ENCODE data around the gene ASB7.
A peak's percentile ranks its signal among the peaks of the same experiment; 100 is the strongest.

Gene ASB7

GRCh38 chr15:100680726-100681125, 78.3 kb downstream of the ASB7 start:
- Histone ChIP-seq H3K9me3 (replicated peaks in 1 of 2; ENCODE audit: control insufficient read depth in 2 of 2, insufficient read depth in 1 of 2, low read depth in 1 of 2, low read length in 2 of 2) (peaks cover 0 to 8% of the 10 kb centered on the region in 2 donors), H2BK5ac (ENCODE audit: low read length) (no peak overlapping the region), H2BK12ac (ENCODE audit: low read length) (no peak overlapping the region), H3K4me2 (ENCODE audit: insufficient read depth, low read length, poor library complexity, severe bottlenecking) (no peak overlapping the region), H2AK5ac (ENCODE audit: low read depth, low read length) (no peak overlapping the region), H3K36me3 (replicated peaks in 1 of 2; ENCODE audit: control insufficient read depth in 2 of 2, insufficient read depth in 2 of 2, low read length in 2 of 2) (no peaks in the 10 kb centered on the region), H4K8ac (ENCODE audit: low read depth, low read length) (no peak overlapping the region), H3K27ac (replicated peaks; ENCODE audit: low read length) (no peak overlapping the region), H4K91ac (ENCODE audit: low read depth, low read length, poor library complexity) (no peak overlapping the region), H3K9ac (ENCODE audit: low read depth, low read length, poor library complexity) (no peak overlapping the region), H3K27me3 (ENCODE audit: control insufficient read depth in 3 of 3, insufficient read depth in 3 of 3, low read depth in 1 of 3, low read length in 3 of 3) (no peaks in the 10 kb centered on the region), H3K79me1 (ENCODE audit: low read depth, low read length) (no peaks in the 10 kb centered on the region), H3K18ac (ENCODE audit: low read length) (no peak overlapping the region), H2BK120ac (ENCODE audit: low read depth, low read length) (no peak overlapping the region), H3K4ac (ENCODE audit: low read length) (no peak overlapping the region), H3K4me1 (ENCODE audit: control insufficient read depth in 2 of 2, insufficient read depth in 1 of 2, low read depth in 1 of 2, low read length in 2 of 2) (no peaks in the 10 kb centered on the region), H2BK15ac (ENCODE audit: low read length) (no peak overlapping the region), H3K4me3 (ENCODE audit: low read length in 2 of 2) (no peak overlapping the region), H2AFZ (ENCODE audit: low read length) (no peak overlapping the region), H3K14ac (ENCODE audit: low read length) (no peak overlapping the region), H3K23ac (ENCODE audit: low read depth, low read length, poor library complexity) (no peak overlapping the region)
- DNase-seq (ENCODE audit: low spot score) = no peak
- no CpG with 5 or more reads among the region's 6 CpGs for WGBS, 2 donors (ENCODE audit: extremely low coverage in 2 of 2, insufficient read length in 2 of 2, insufficient replicate concordance in 1 of 2)

GRCh38 chr15:100681335-100681746, 79.0 kb downstream of the ASB7 start:
- Histone ChIP-seq H3K27ac (replicated peaks; ENCODE audit: low read length) (no peak overlapping the region), H3K4ac (ENCODE audit: low read length) (no peak overlapping the region), H4K91ac (ENCODE audit: low read depth, low read length, poor library complexity) (no peak overlapping the region), H3K9me3 (replicated peaks in 1 of 2; ENCODE audit: control insufficient read depth in 2 of 2, insufficient read depth in 1 of 2, low read depth in 1 of 2, low read length in 2 of 2) (peaks cover 0 to 10% of the 10 kb centered on the region in 2 donors), H3K18ac (ENCODE audit: low read length) (no peak overlapping the region), H2BK12ac (ENCODE audit: low read length) (no peak overlapping the region), H2AK5ac (ENCODE audit: low read depth, low read length) (no peak overlapping the region), H2BK5ac (ENCODE audit: low read length) (no peak overlapping the region), H3K4me2 (ENCODE audit: insufficient read depth, low read length, poor library complexity, severe bottlenecking) (no peak overlapping the region), H3K14ac (ENCODE audit: low read length) (no peak overlapping the region), H3K23ac (ENCODE audit: low read depth, low read length, poor library complexity) (no peak overlapping the region), H3K9ac (ENCODE audit: low read depth, low read length, poor library complexity) (no peak overlapping the region), H3K4me3 (ENCODE audit: low read length in 2 of 2) (no peak overlapping the region), H3K36me3 (replicated peaks in 1 of 2; ENCODE audit: control insufficient read depth in 2 of 2, insufficient read depth in 2 of 2, low read length in 2 of 2) (no peaks in the 10 kb centered on the region), H2BK15ac (ENCODE audit: low read length) (no peak overlapping the region), H3K27me3 (ENCODE audit: control insufficient read depth in 3 of 3, insufficient read depth in 3 of 3, low read depth in 1 of 3, low read length in 3 of 3) (no peaks in the 10 kb centered on the region), H2BK120ac (ENCODE audit: low read depth, low read length) (no peak overlapping the region), H3K4me1 (ENCODE audit: control insufficient read depth in 2 of 2, insufficient read depth in 1 of 2, low read depth in 1 of 2, low read length in 2 of 2) (no peaks in the 10 kb centered on the region), H2AFZ (ENCODE audit: low read length) (no peak overlapping the region), H3K79me1 (ENCODE audit: low read depth, low read length) (no peaks in the 10 kb centered on the region), H4K8ac (ENCODE audit: low read depth, low read length) (no peak overlapping the region)
- WGBS, 2 donors (ENCODE audit: extremely low coverage in 2 of 2, insufficient read length in 2 of 2, insufficient replicate concordance in 1 of 2) = no CpG with 5 or more reads among the region's 3 CpGs
- DNase-seq (ENCODE audit: low spot score) = no peak

GRCh38 chr15:100682468-100682867, 80.1 kb downstream of the ASB7 start:
- H3K36me3 ChIP-seq (replicated peaks in 1 of 2; ENCODE audit: control insufficient read depth in 2 of 2, insufficient read depth in 2 of 2, low read length in 2 of 2) = no peaks in the 10 kb centered on the region
- H3K23ac ChIP-seq (ENCODE audit: low read depth, low read length, poor library complexity) = no peak overlapping the region
- H2AFZ ChIP-seq (ENCODE audit: low read length) = no peak overlapping the region
- no CpG with 5 or more reads among the region's 4 CpGs for WGBS, 2 donors (ENCODE audit: extremely low coverage in 2 of 2, insufficient read length in 2 of 2, insufficient replicate concordance in 1 of 2)
- H2AK5ac ChIP-seq (ENCODE audit: low read depth, low read length) = no peak overlapping the region
- H3K18ac ChIP-seq (ENCODE audit: low read length) = no peak overlapping the region
- H2BK15ac ChIP-seq (ENCODE audit: low read length) = no peak overlapping the region
- no peak overlapping the region for H4K91ac ChIP-seq (ENCODE audit: low read depth, low read length, poor library complexity)
- no peak overlapping the region for H3K4me3 ChIP-seq (ENCODE audit: low read length in 2 of 2)
- no peaks in the 10 kb centered on the region for H3K79me1 ChIP-seq (ENCODE audit: low read depth, low read length)
- H3K4me2 ChIP-seq (ENCODE audit: insufficient read depth, low read length, poor library complexity, severe bottlenecking) = no peak overlapping the region
- no peak overlapping the region for H3K14ac ChIP-seq (ENCODE audit: low read length)
- H3K9me3 ChIP-seq (replicated peaks in 1 of 2; ENCODE audit: control insufficient read depth in 2 of 2, insufficient read depth in 1 of 2, low read depth in 1 of 2, low read length in 2 of 2) = peaks cover 0 to 10% of the 10 kb centered on the region in 2 donors
- no peak overlapping the region for H2BK5ac ChIP-seq (ENCODE audit: low read length)
- H3K27me3 ChIP-seq (ENCODE audit: control insufficient read depth in 3 of 3, insufficient read depth in 3 of 3, low read depth in 1 of 3, low read length in 3 of 3) = no peaks in the 10 kb centered on the region
- no peak overlapping the region for H3K4ac ChIP-seq (ENCODE audit: low read length)
- no peaks in the 10 kb centered on the region for H3K4me1 ChIP-seq (ENCODE audit: control insufficient read depth in 2 of 2, insufficient read depth in 1 of 2, low read depth in 1 of 2, low read length in 2 of 2)
- H2BK120ac ChIP-seq (ENCODE audit: low read depth, low read length) = no peak overlapping the region
- DNase-seq (ENCODE audit: low spot score) = no peak
- H2BK12ac ChIP-seq (ENCODE audit: low read length) = no peak overlapping the region
- no peak overlapping the region for H4K8ac ChIP-seq (ENCODE audit: low read depth, low read length)
- H3K27ac ChIP-seq (replicated peaks; ENCODE audit: low read length) = no peak overlapping the region
- H3K9ac ChIP-seq (ENCODE audit: low read depth, low read length, poor library complexity) = no peak overlapping the region

- Histone ChIP-seq H4K91ac (ENCODE audit: low read depth, low read length, poor library complexity) (no peak overlapping the region), H3K14ac (ENCODE audit: low read length) (no peak overlapping the region), H2BK12ac (ENCODE audit: low read length) (no peak overlapping the region), H3K27ac (replicated peaks; ENCODE audit: low read length) (no peak overlapping the region), H3K9ac (ENCODE audit: low read depth, low read length, poor library complexity) (no peak overlapping the region), H3K23ac (ENCODE audit: low read depth, low read length, poor library complexity) (no peak overlapping the region), H3K4me2 (ENCODE audit: insufficient read depth, low read length, poor library complexity, severe bottlenecking) (no peak overlapping the region), H3K79me1 (ENCODE audit: low read depth, low read length) (no peaks in the 10 kb centered on the region), H3K36me3 (replicated peaks in 1 of 2; ENCODE audit: control insufficient read depth in 2 of 2, insufficient read depth in 2 of 2, low read length in 2 of 2) (no peaks in the 10 kb centered on the region), H2AK5ac (ENCODE audit: low read depth, low read length) (no peak overlapping the region), H2BK120ac (ENCODE audit: low read depth, low read length) (no peak overlapping the region), H3K9me3 (replicated peaks in 1 of 2; ENCODE audit: control insufficient read depth in 2 of 2, insufficient read depth in 1 of 2, low read depth in 1 of 2, low read length in 2 of 2) (peaks cover 0 to 10% of the 10 kb centered on the region in 2 donors), H2AFZ (ENCODE audit: low read length) (no peak overlapping the region), H2BK15ac (ENCODE audit: low read length) (no peak overlapping the region), H3K18ac (ENCODE audit: low read length) (no peak overlapping the region), H3K4ac (ENCODE audit: low read length) (no peak overlapping the region), H3K4me1 (ENCODE audit: control insufficient read depth in 2 of 2, insufficient read depth in 1 of 2, low read depth in 1 of 2, low read length in 2 of 2) (peaks cover 0 to 8% of the 10 kb centered on the region in 2 donors), H4K8ac (ENCODE audit: low read depth, low read length) (no peak overlapping the region), H3K4me3 (ENCODE audit: low read length in 2 of 2) (peak overlapping the region in 1 of 2 donors; percentile 27), H3K27me3 (ENCODE audit: control insufficient read depth in 3 of 3, insufficient read depth in 3 of 3, low read depth in 1 of 3, low read length in 3 of 3) (no peaks in the 10 kb centered on the region), H2BK5ac (ENCODE audit: low read length) (no peak overlapping the region)
- no CpG with 5 or more reads among the region's 6 CpGs for WGBS, 2 donors (ENCODE audit: extremely low coverage in 2 of 2, insufficient read length in 2 of 2, insufficient replicate concordance in 1 of 2)
- no peak for DNase-seq (ENCODE audit: low spot score)
Measured at GRCh38 chr15:100683434-100683833, 81.0 kb downstream of the ASB7 start.
